ENCODE data around the gene DGKB. TPM values are rescaled to one million over a fixed set of nuclear protein-coding genes. Genes with fewer than 3 reads are reported as not detected.

The DGKB gene
- polyA plus RNA-seq, 1 donor from 2014 or later = not detected

DNA sequence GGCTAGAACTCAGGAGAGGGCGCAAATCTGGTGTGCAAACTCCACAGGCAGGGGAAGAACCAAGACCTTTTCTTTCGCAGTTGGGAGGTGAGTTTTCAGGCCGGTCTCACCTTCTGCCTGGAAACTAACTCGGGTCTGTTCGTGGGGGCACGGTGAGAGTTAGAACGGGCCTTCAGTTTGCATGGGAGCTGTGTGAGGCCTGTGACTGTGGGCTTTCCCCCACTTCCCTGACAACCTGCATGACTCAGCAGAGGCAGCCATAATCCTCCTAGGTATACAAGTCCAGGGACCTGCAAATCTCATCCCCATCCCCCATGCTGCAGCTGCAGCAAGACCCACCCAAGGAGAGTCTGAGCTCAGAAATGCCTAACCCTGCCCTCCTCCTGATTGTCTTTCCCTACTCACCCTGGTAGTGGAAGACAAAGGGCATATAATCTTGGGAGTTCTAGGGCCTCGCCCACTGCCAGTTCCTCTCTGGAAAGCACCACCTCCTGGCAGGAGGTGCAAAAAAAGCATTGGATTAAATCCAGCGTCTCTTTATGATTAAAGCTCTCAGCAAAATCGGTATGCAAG, 718.2 kb downstream of the DGKB start:
- H3K4me1 Mint-ChIP-seq = no peaks in the 10 kb centered on the region
- peaks cover 0 to 7% (median 2%) of the 10 kb centered on the region in 3 donors for H3K9me3 Mint-ChIP-seq
- no peak overlapping the region for H3K27ac Mint-ChIP-seq
- peaks cover 3% of the 10 kb centered on the region for H3K36me3 Mint-ChIP-seq
- H3K27me3 Mint-ChIP-seq = no peaks in the 10 kb centered on the region
- H3K4me3 Mint-ChIP-seq = no peak overlapping the region

DNA sequence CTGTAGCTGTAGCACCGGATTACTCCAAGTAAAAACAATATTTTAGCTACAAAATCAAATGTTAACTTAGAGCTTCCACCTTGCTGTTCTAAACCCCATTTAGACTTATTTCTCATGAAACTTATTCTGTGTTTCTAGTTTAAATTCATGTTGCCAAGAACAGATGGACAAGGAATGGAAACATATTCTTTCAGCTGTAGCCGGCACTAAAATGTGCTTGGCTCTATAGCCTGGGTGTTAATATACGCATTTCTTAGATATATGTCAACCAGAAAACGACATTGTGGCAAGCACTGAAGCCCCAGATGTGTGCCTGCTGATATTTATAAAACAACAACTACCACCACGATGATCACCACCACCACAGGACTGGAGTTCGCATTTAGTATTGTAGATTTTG, 722.8 kb downstream of the DGKB start:
- Mint-ChIP-seq H3K27me3 (no peaks in the 10 kb centered on the region), H3K4me1 (no peaks in the 10 kb centered on the region), H3K9me3 (no peaks in the 10 kb centered on the region), H3K4me3 (no peak overlapping the region), H3K27ac (no peak overlapping the region), H3K36me3 (no peaks in the 10 kb centered on the region)

DNA sequence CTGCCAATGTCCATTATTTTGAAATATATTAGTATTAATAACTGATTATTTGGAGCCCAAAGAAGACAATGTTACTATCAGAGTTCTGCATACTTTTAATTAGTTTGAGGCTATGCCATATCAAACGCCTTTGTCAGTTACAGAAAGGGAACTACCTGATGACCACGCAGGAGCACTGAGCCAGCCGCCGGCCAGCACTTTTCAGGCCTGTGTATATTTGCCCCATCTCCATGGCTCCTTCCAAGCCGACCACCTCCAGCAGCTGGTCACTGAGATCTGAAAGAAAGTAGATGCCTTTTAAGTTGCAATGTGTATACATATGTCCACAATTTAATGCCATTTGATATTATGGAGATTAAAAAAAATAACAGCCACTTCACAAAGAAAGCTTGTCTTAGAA, 724.7 kb downstream of the DGKB start:
- Mint-ChIP-seq H3K27me3 (no peaks in the 10 kb centered on the region), H3K9me3 (peaks cover 0 to 3% (median 2%) of the 10 kb centered on the region in 3 donors), H3K4me3 (no peak overlapping the region), H3K27ac (no peak overlapping the region), H3K36me3 (no peaks in the 10 kb centered on the region), H3K4me1 (no peaks in the 10 kb centered on the region)

DNA sequence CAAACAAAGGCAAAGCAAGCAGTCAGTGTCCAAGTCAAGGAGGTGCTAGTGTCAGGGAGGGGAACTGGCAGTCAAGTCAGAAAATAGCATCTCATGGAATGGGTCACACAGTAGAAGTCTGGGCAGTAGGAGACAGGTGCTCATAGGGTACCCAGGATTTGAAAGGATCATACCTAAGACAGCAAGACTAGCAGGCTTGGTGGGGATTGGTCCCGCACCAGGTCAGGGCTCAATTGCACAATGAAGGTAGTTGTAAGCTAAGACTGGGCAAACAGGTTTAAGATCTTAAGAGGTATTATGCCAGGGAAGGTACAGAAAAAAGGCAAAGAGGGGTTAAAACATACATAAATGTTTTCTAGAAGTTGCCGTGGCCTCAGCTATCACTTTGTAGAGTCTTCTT, 731.7 kb downstream of the DGKB start:
- Mint-ChIP-seq H3K4me3 (no peak overlapping the region), H3K9me3 (peaks cover 3 to 27% (median 7%) of the 10 kb centered on the region in 3 donors), H3K4me1 (no peaks in the 10 kb centered on the region), H3K36me3 (no peaks in the 10 kb centered on the region), H3K27ac (no peak overlapping the region), H3K27me3 (no peaks in the 10 kb centered on the region)

DNA sequence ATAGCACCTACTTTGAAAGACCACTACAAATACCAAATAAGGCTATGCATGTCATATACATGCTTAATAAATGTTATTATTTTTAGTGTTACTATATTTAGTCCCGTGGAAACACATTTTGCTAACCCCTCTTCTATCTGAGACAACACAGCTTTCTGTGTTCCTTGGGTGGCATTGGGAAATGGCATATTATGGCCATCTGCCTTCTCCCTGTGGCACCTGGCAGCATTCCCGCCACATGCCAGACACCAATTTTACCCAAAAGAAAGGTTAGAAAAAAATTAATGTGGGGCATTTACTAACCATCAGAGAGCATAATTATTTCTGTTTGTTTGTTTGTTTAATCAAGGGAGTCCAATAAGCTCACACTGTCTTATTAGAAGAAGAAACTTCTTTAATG, 744.4 kb downstream of the DGKB start:
- H3K9me3 Mint-ChIP-seq = peaks cover 4 to 7% (median 6%) of the 10 kb centered on the region in 3 donors
- H3K36me3 Mint-ChIP-seq = no peaks in the 10 kb centered on the region
- no peak overlapping the region for H3K4me3 Mint-ChIP-seq
- no peaks in the 10 kb centered on the region for H3K4me1 Mint-ChIP-seq
- H3K27ac Mint-ChIP-seq = no peak overlapping the region
- H3K27me3 Mint-ChIP-seq = no peaks in the 10 kb centered on the region

DNA sequence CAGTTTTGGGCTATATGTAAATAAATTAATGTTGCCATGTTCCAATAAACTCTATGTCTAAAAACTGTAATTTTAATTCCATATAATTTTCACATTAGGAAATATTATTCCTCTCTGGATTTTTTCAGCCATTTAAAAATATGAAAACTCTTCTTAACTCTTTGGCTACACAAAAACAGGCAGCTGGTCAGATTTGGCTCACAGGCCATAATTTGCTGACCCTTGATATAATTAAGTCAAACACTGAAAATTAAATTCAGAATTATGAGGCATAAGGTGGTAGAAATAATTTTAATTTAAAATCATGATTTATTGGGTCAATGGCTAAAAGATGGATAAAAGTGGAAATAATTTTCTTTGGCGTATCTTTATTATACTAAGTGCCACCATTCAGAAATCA, 746.1 kb downstream of the DGKB start:
- Mint-ChIP-seq H3K27me3 (no peaks in the 10 kb centered on the region), H3K9me3 (peaks cover 4 to 9% (median 7%) of the 10 kb centered on the region in 3 donors), H3K4me1 (no peaks in the 10 kb centered on the region), H3K27ac (no peak overlapping the region), H3K4me3 (no peak overlapping the region), H3K36me3 (no peaks in the 10 kb centered on the region)

DNA sequence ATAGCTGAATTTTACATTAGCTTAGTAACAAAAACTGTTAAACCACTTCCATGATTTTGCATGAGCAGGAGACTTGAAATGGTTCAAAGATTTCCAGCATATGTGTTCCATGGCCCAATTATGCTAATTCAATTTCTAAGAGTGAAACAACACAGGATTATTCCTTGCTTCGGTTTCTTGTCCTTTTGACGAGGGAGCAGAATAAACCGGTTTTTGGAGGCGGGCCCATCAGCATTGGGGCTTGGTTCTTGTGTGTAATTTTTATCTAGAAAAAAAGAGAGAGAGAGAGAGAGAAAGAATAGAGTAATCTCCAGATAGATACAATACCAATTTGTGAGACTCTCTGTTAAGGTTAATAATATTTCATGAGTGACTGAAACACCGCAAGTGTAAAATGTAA, 753.6 kb downstream of the DGKB start:
- Mint-ChIP-seq H3K27ac (no peak overlapping the region), H3K36me3 (no peaks in the 10 kb centered on the region), H3K4me1 (no peaks in the 10 kb centered on the region), H3K27me3 (no peaks in the 10 kb centered on the region), H3K9me3 (peaks cover 0 to 2% (median 0%) of the 10 kb centered on the region in 3 donors), H3K4me3 (no peak overlapping the region)

DNA sequence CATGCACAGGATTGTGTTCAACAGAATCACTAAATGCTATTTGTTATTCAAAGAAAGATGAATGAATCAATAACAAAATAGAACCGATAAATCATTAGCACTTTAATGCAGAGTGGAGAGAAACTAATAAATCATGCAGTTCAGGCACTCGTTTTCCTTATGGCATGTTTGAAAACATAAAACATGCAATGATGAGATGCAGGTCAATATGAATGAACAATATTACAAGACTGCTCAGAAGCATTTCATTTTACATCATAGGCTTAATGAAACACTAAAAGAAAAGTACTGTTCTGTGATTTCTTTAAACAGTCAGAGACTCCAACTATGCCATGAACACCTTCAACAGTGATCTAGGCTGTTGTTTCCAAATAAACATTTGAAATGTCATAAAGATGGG, 755.0 kb downstream of the DGKB start:
- H3K4me1 Mint-ChIP-seq = no peaks in the 10 kb centered on the region
- H3K36me3 Mint-ChIP-seq = no peaks in the 10 kb centered on the region
- peaks cover 0 to 2% (median 0%) of the 10 kb centered on the region in 3 donors for H3K9me3 Mint-ChIP-seq
- no peak overlapping the region for H3K27ac Mint-ChIP-seq
- no peaks in the 10 kb centered on the region for H3K27me3 Mint-ChIP-seq
- no peak overlapping the region for H3K4me3 Mint-ChIP-seq

DNA sequence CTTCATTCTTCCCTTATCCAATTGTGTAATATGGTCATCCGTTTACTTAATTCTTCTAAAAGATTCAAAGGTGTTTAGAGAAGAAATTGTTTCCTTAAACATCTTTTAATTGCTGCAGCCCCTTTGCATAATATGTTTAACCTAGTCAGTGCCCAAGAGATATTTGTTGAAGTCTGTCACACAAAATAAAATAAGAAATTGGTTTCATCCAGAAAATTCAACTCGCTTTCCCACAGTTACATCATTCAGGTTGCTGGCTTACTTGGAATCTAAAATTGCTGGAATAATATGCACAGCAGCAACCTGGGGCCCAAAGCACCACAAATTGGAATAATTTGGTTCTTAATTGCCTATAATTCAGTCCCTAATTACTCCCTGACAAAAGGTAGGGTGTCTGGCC, 758.0 kb downstream of the DGKB start:
- Mint-ChIP-seq H3K9me3 (no peaks in the 10 kb centered on the region), H3K36me3 (no peaks in the 10 kb centered on the region), H3K4me1 (no peaks in the 10 kb centered on the region), H3K27ac (no peak overlapping the region), H3K27me3 (no peaks in the 10 kb centered on the region), H3K4me3 (no peak overlapping the region)

DNA sequence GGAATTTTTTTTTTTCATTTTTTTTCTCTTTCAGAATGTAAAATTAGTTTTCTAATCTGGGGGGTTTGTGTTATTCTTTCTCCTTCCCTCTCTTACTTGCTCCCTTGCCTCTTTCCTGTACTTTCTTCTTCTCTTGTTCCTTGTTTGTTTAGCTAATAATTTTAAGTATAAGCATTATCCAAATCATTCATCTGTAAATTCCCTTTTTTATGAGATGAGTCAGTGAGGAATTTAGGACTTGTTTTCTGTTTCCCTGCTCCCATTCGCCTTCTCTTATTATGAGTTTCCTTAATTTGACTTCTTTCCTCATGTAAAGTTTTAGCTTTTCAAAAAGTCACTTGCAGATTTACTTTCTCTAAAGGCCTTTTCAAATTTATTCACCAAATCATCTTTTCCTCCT, 758.4 kb downstream of the DGKB start:
- H3K27ac Mint-ChIP-seq = no peak overlapping the region
- no peaks in the 10 kb centered on the region for H3K36me3 Mint-ChIP-seq
- H3K4me1 Mint-ChIP-seq = no peaks in the 10 kb centered on the region

DNA sequence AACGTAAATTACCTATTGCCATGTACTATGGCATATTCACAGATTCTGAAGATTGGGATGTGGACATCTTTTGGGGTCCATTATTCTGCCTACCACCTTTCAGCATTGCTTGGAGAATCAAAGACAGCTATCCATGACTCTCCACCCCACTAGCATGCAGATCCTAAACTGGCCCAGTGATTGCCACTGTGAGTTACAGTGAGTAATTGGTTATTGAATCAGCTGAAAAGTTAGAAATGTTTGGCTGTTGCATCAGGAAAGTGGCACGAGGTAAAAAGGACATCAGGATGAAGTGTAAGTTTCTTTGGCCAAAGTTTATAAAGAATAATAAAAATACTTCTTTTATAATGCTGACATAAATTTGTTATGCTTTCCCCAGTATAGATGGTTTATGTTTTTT, 764.9 kb downstream of the DGKB start:
- no peaks in the 10 kb centered on the region for H3K4me1 Mint-ChIP-seq
- no peak overlapping the region for H3K4me3 Mint-ChIP-seq
- no peaks in the 10 kb centered on the region for H3K36me3 Mint-ChIP-seq
- H3K27ac Mint-ChIP-seq = no peak overlapping the region
- peaks cover 0 to 2% (median 0%) of the 10 kb centered on the region in 3 donors for H3K9me3 Mint-ChIP-seq
- H3K27me3 Mint-ChIP-seq = no peaks in the 10 kb centered on the region

More for the DNA sequence above, 758.4 kb downstream of the DGKB start:
- no peak overlapping the region for H3K4me3 Mint-ChIP-seq
- no peaks in the 10 kb centered on the region for H3K9me3 Mint-ChIP-seq
- H3K27me3 Mint-ChIP-seq = no peaks in the 10 kb centered on the region

DNA sequence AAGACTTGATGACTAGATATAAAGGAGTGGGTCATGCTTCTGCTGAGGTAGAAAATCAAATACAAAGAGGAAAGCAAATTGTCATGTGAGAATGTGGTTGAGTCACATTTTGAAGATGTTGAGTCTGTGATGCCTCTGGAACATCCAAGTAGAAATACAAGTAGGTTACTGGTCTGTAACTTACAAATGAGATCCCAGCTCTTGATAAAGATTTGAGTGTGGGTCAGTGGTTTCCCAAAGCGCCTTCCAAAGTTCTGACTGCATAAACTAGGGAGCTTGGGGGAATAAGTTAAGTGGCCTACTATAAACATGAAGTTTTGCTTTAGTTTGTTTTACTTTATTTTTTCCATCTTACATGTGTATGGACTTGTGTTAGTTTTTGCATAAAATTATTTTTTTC, 768.8 kb downstream of the DGKB start:
- peaks cover 0 to 2% (median 0%) of the 10 kb centered on the region in 3 donors for H3K9me3 Mint-ChIP-seq
- no peaks in the 10 kb centered on the region for H3K27me3 Mint-ChIP-seq
- no peak overlapping the region for H3K4me3 Mint-ChIP-seq
- H3K27ac Mint-ChIP-seq = no peak overlapping the region
- no peaks in the 10 kb centered on the region for H3K36me3 Mint-ChIP-seq
- peaks cover 0 to 2% (median 0%) of the 10 kb centered on the region in 3 donors for H3K4me1 Mint-ChIP-seq

DNA sequence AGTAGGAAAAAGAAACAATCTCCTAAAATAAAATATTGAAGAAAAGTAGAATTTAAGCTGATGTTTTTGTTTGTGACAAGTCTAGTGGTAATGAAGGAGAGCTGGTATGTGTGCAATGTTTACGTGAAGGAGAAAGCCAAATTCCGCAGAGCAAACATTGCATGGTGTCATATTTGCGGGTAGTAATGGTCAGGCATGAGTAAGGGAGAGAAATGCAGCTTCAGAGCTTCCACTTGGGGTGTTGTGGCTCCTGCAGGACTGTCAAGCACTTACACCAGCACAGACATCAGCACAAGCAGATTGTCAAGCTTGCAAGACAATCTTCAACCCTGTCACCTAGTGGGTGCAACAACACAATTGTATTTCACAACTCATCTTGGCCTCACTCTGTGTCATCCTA, 776.6 kb downstream of the DGKB start:
- Mint-ChIP-seq H3K27me3 (no peaks in the 10 kb centered on the region), H3K4me1 (peaks cover 0 to 2% (median 0%) of the 10 kb centered on the region in 3 donors), H3K9me3 (peaks cover 0 to 2% (median 0%) of the 10 kb centered on the region in 3 donors), H3K36me3 (no peaks in the 10 kb centered on the region), H3K4me3 (no peak overlapping the region), H3K27ac (no peak overlapping the region)

DNA sequence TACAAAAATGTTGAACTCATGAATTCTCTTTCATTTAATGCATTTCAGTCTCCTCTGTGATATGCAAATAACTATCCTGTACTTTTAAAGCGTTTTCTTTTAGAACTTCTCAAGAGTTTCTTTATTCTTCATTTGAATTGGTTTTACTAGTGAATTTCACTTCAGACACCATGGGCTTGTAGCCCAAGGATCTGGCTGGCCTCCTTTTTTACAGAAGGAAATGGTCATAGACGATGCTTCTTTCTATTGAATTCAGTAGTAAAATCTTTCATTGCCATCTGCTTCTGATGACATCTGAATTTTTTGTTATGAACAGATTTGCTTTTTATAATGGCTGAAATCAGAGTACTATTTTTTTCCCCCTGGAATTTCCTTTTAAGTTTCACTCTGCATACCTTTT, 777.8 kb downstream of the DGKB start:
- no peaks in the 10 kb centered on the region for H3K36me3 Mint-ChIP-seq
- H3K4me3 Mint-ChIP-seq = no peak overlapping the region

DNA sequence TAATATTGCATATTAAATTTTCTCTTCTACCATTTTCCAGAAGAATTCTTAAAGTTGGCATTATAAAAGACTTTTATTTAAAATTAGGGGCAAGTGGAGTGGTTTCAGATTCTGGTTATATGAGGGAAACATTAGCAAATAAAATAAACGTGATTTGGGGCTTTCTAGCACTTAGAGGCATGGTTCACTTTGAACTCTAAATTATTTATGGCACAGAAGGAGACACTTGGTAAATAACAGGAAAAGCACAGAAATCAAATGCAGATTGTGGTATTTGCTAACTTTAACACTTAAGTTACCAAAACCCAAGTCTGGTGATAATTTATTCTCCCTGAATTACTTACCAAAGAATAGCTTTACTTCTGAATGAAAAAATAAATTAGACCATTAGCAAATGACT, 778.6 kb downstream of the DGKB start:
- Mint-ChIP-seq H3K36me3 (no peaks in the 10 kb centered on the region), H3K27me3 (no peaks in the 10 kb centered on the region), H3K9me3 (no peaks in the 10 kb centered on the region), H3K27ac (no peak overlapping the region), H3K4me1 (no peaks in the 10 kb centered on the region), H3K4me3 (no peak overlapping the region)

More for the DNA sequence above, 777.8 kb downstream of the DGKB start:
- Mint-ChIP-seq H3K27ac (no peak overlapping the region), H3K4me1 (peaks cover 0 to 2% (median 0%) of the 10 kb centered on the region in 3 donors), H3K27me3 (no peaks in the 10 kb centered on the region), H3K9me3 (peaks cover 0 to 2% (median 0%) of the 10 kb centered on the region in 3 donors)

DNA sequence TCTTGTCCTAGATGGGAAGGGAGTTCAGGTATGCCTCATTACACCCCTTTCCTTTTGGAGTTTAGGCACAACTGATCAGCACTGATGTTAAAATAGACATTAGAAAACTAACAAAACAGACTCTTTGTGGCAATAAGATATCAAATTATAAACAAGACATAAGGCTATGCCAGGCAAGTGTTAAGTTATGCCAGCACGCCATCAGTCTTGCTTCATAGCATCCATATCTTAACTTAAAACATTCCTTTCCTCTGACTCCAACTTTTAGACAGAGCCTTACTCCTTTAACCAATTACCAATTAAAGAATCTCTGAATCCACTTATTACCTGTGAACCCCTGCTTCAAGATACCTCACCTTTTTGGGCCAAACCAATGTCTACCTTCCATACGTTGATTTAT, 786.9 kb downstream of the DGKB start:
- Mint-ChIP-seq H3K27ac (no peak overlapping the region), H3K36me3 (no peaks in the 10 kb centered on the region), H3K4me3 (no peak overlapping the region), H3K4me1 (no peaks in the 10 kb centered on the region), H3K27me3 (no peaks in the 10 kb centered on the region), H3K9me3 (peaks cover 0 to 12% (median 5%) of the 10 kb centered on the region in 3 donors)
